Endothelial cell of umbilical vein (primary cell): ENCODE measurements around the gene RCOR2. TPM values are rescaled to one million over a fixed set of nuclear protein-coding genes. Genes with fewer than 3 reads are reported as not detected.

Source experiments
- BruUV-seq: library from RNA; stranded (reverse); fragments of 400-500 nt; replicated peaks from 2 replicates; lab custom pipeline; 2021; lab: Mats Ljungman, UMichigan
- CTCF ChIA-PET: fragments of 300-600, 350-600 bp; sonication (Branson Sonifier 250); formaldehyde crosslinking; loops from one replicate; lab custom pipeline; 2021; ENCODE audit warnings: antibody characterized with exemption, inconsistent platforms; lab: Charles Lee
- POLR2A ChIA-PET: fragments of 300-600, 350-600 bp; sonication (Branson Sonifier 250); formaldehyde crosslinking; loops from one replicate; lab custom pipeline; 2021; ENCODE audit warnings: antibody characterized with exemption, inconsistent platforms; lab: Charles Lee
- DNase-seq: peaks from one replicate; pipeline ENCODE4 v3.0.0-alpha.2; 2011; ENCODE audit warnings: low read depth, low spot score
- FAIRE-seq: peaks from 2 replicates; lab custom pipeline; 2011; peaks lifted over from hg19 to GRCh38; lab: Jason Lieb, UNC
- H2AFZ ChIP-seq: 2 replicates; pipeline ENCODE4 v1.6.0; 2012; ENCODE audit warnings: low read depth, low read length, control low read depth, inconsistent platforms
- H3K27ac ChIP-seq: 2 replicates; pipeline ENCODE4 v1.5.1; 2011; ENCODE audit warnings: low read depth, mild to moderate bottlenecking, control low read depth, low read length, moderate library complexity; ENCODE audit not compliant: insufficient read depth
- H3K27me3 ChIP-seq, 2 experiments: 2 replicates each; pipeline versions ENCODE4 v1.6.0 to v1.6.1; 2011; ENCODE audit warnings: low read length in 2 of 2, mixed read lengths in 1 of 2; ENCODE audit not compliant: control insufficient read depth in 2 of 2, insufficient read depth in 2 of 2
- H3K36me3 ChIP-seq, 2 experiments: 2 replicates in 1 of 2; 3 replicates in 1 of 2; pipeline ENCODE4 v1.5.1; 2011; ENCODE audit warnings: low read length in 2 of 2, mild to moderate bottlenecking in 1 of 2, moderate library complexity in 1 of 2; ENCODE audit not compliant: control insufficient read depth in 2 of 2, insufficient read depth in 2 of 2; ENCODE audit errors: extremely low read depth in 1 of 2
- H3K4me1 ChIP-seq: 3 replicates; pipeline ENCODE4 v1.5.1; 2011; ENCODE audit warnings: mild to moderate bottlenecking, low read length; ENCODE audit not compliant: control insufficient read depth, insufficient read depth; ENCODE audit errors: extremely low read depth
- H3K4me2 ChIP-seq: 2 replicates; pipeline ENCODE4 v1.6.1; 2011; ENCODE audit warnings: low read length, control low read depth, mixed read lengths; ENCODE audit not compliant: insufficient read depth
- H3K4me3 ChIP-seq, 3 experiments: fragments of 200-600 bp in 1 of 3; sonication (generic), shearing (Covaris generic) in 1 of 3; replicated peaks in 1 of 3; 2 replicates each; pipeline ENCODE4 v1.5.1; 2011 to 2016; ENCODE audit warnings: control low read depth in 3 of 3, low read length in 3 of 3, mild to moderate bottlenecking in 2 of 3, inconsistent platforms in 1 of 3, low read depth in 1 of 3, moderate library complexity in 1 of 3; ENCODE audit not compliant: insufficient read depth in 1 of 3
- H3K79me2 ChIP-seq: 2 replicates; pipeline ENCODE4 v1.6.0; 2012; ENCODE audit warnings: low read length, inconsistent platforms; ENCODE audit not compliant: control insufficient read depth, insufficient read depth
- H3K9ac ChIP-seq: replicated peaks from 2 replicates; pipeline ENCODE3; 2011; ENCODE audit warnings: low read length, control low read depth; ENCODE audit not compliant: insufficient read depth; ENCODE audit errors: extremely low read depth
- H3K9me1 ChIP-seq: replicated peaks from 3 replicates; pipeline ENCODE4 v1.6.0; 2011; ENCODE audit warnings: mild to moderate bottlenecking, low read length; ENCODE audit not compliant: control insufficient read depth, insufficient read depth; ENCODE audit errors: extremely low read depth
- H3K9me3 ChIP-seq: replicated peaks from 2 replicates; pipeline ENCODE4 v1.5.1; 2012; ENCODE audit warnings: low read length, inconsistent platforms; ENCODE audit not compliant: control insufficient read depth, insufficient read depth
- H4K20me1 ChIP-seq: replicated peaks from 2 replicates; pipeline ENCODE3; 2011; ENCODE audit warnings: mild to moderate bottlenecking, low read length; ENCODE audit not compliant: control insufficient read depth, insufficient read depth; ENCODE audit errors: extremely low read depth
- CTCF ChIP-seq, 2 donors: IDR thresholded peaks; 1 replicate in 1 of 2; 2 replicates in 1 of 2; pipeline ENCODE4 v1.5.1; 2011; ENCODE audit warnings: low read length in 2 of 2, mild to moderate bottlenecking in 2 of 2, moderate library complexity in 2 of 2, control low read depth in 1 of 2, inconsistent platforms in 1 of 2, low read depth in 1 of 2; ENCODE audit not compliant: insufficient read depth in 1 of 2; ENCODE audit errors: extremely low read depth in 1 of 2
- EZH2 ChIP-seq: IDR thresholded peaks from 2 replicates; pipeline ENCODE4 v1.6.1; 2012; ENCODE audit warnings: borderline replicate concordance, low read depth, mild to moderate bottlenecking, moderate library complexity, low read length, inconsistent platforms; ENCODE audit not compliant: severe bottlenecking
- FOS ChIP-seq: IDR thresholded peaks from 2 replicates; pipeline ENCODE4 v1.6.1; 2011; ENCODE audit warnings: mild to moderate bottlenecking, low read length, moderate library complexity, borderline replicate concordance; ENCODE audit not compliant: insufficient read depth
- GATA2 ChIP-seq: IDR thresholded peaks from 2 replicates; pipeline ENCODE4 v1.7.0; 2011; ENCODE audit warnings: low read depth, mild to moderate bottlenecking, moderate library complexity, mixed read lengths, low read length; ENCODE audit not compliant: insufficient read length, insufficient read depth
- JUN ChIP-seq: IDR thresholded peaks from 2 replicates; pipeline ENCODE4 v1.6.1; 2011; ENCODE audit warnings: borderline replicate concordance, low read depth; ENCODE audit not compliant: insufficient read length, insufficient read depth
- MAX ChIP-seq: IDR thresholded peaks from 2 replicates; pipeline ENCODE4 v1.6.1; 2011; ENCODE audit not compliant: insufficient read depth, insufficient read length
- MYC ChIP-seq: IDR thresholded peaks from one replicate; pipeline ENCODE4 v1.6.1; 2011; ENCODE audit warnings: mild to moderate bottlenecking, low read depth, low read length
- POLR2A ChIP-seq: IDR thresholded peaks from 2 replicates; pipeline ENCODE4 v1.6.1; 2012; ENCODE audit warnings: low read depth, mild to moderate bottlenecking, control low read depth, low read length
- POLR2AphosphoS5 ChIP-seq: IDR thresholded peaks from 2 replicates; pipeline ENCODE4 v1.6.1; 2012; ENCODE audit warnings: low read depth, mild to moderate bottlenecking, control low read depth, low read length, moderate library complexity; ENCODE audit not compliant: insufficient read depth
- dilution Hi-C: fragments of 300-500 bp; cut with MboI; formaldehyde crosslinking; loops from one replicate; pipeline ENCODE4 v1.15.0; 2019; ENCODE audit warnings: low sequenced_read_pairs; ENCODE audit not compliant: extremely low pct_ligation_motif_present
- intact Hi-C: fragments of 100-400 bp; cut with micrococcal nuclease; formaldehyde crosslinking; loops from one replicate; pipeline ENCODE4 v1.10.0; 2022
- polyA plus RNA-seq, 4 experiments: library from polyadenylated mRNA; depleted of rRNA in 3 of 4; stranded (reverse) in 3 of 4; unstranded in 1 of 4; fragments of >200 nt; gene quantifications; 2 replicates each; pipeline versions ENCODE4 v1.2.1 to v1.2.3, GENCODE V29; 2011 to 2012; ENCODE audit warnings: missing spikeins in 1 of 4
- total RNA-seq: library from RNA; stranded (reverse); gene quantifications from 2 replicates; pipeline ENCODE4 v1.2.3, GENCODE V29; 2021

The RCOR2 gene
- total and polyA plus RNA-seq, 2 donors (not counting 3 experiments of a cell fraction or from before 2014, with no cell fraction given), result 0.13 to 0.63 TPM

- Histone ChIP-seq H3K4me3 (no peak overlapping the region), H3K27ac (no peak overlapping the region), H3K36me3 (no peaks in the 10 kb centered on the region), H4K20me1 (no peaks in the 10 kb centered on the region), H3K4me1 (peaks cover 7% of the 10 kb centered on the region), H3K4me2 (no peak overlapping the region), H3K9me3 (no peaks in the 10 kb centered on the region), H3K9ac (no peak overlapping the region), H3K27me3 (peaks cover 0 to 2% of the 10 kb centered on the region in 2 experiments), H3K79me2 (no peaks in the 10 kb centered on the region), H3K9me1 (no peaks in the 10 kb centered on the region), H2AFZ (no peak overlapping the region)
- FAIRE-seq, result no peak
- intact Hi-C loops, result loop anchor here (5.0 kb wide), 1 partner anchor 232 kb away; no protein-coding TSS in a partner anchor
- no peak for TF ChIP-seq EZH2
- TF ChIP-seq FOS, result no peak
- no peak for TF ChIP-seq CTCF (IDR thresholded peaks at IDR 0.05; ENCODE audit: extremely low read depth in 1 of 2, insufficient read depth in 1 of 2, low read depth in 1 of 2, low read length in 2 of 2)
- TF ChIP-seq JUN, result no peak
- TF ChIP-seq POLR2A, result no peak
- TF ChIP-seq POLR2AphosphoS5, result no peak
- TF ChIP-seq GATA2, result no peak
- no peak for TF ChIP-seq MYC
- no peak for TF ChIP-seq MAX
- dilution Hi-C loops, result no loop called here
- DNase-seq, result no peak
- ChIA-PET CTCF (interaction anchor here (1.3 to 3.1 kb wide), 3 partner anchors 9 to 77 kb away, joined by 4 to 12 read pairs (median 10); partner anchors contain the start of gene MARK2), POLR2A (no interaction called here)
- no TSS peak for BruUV-seq
Observed at GRCh38 chr11:63914896-63915691, 1.9 kb downstream of the RCOR2 start.
